Heart left ventricle (tissue), 16 donors: Measurements from ENCODE around the gene FBLN2. TPM values are rescaled to one million over a fixed set of nuclear protein-coding genes. Genes with fewer than 3 reads are reported as not detected.

Experiments used
- ATAC-seq, 4 donors: fragments of 200-7000 bp; cut with Tn5 transposase; one replicate each; pipeline ENCODE4 v1.9.1; 2020 to 2022; ENCODE audit warnings: moderate library complexity in 4 of 4, mild to moderate bottlenecking in 3 of 4, moderate number of reproducible peaks in 1 of 4
- DNase-seq, 5 donors: peaks; one replicate each; pipeline ENCODE4 v3.0.0-alpha.2; 2020
- H3K27ac ChIP-seq, 12 donors: fragments of 200-600 bp; sonication (generic) in 4 of 12; one replicate each; pipeline versions ENCODE4 v1.5.0 to v1.8.0; 2016 to 2022; ENCODE audit warnings: mild to moderate bottlenecking in 2 of 12
- H3K27me3 ChIP-seq, 9 donors: fragments of 200-600 bp; sonication (generic) in 2 of 9; one replicate each; pipeline versions ENCODE4 v1.5.1 to v1.8.0; 2016 to 2022; ENCODE audit warnings: mild to moderate bottlenecking in 3 of 9
- H3K36me3 ChIP-seq, 9 donors: fragments of 200-600 bp; sonication (generic) in 2 of 9; one replicate each; pipeline versions ENCODE4 v1.5.0 to v1.8.0; 2018 to 2022; ENCODE audit warnings: mild to moderate bottlenecking in 2 of 9
- H3K4me1 ChIP-seq, 12 donors: fragments of 200-600 bp; sonication (generic) in 4 of 12; one replicate each; pipeline versions ENCODE4 v1.5.0 to v1.8.0; 2016 to 2022; ENCODE audit warnings: mild to moderate bottlenecking in 3 of 12
- H3K4me3 ChIP-seq, 12 donors: fragments of 200-600 bp; sonication (generic) in 4 of 12; one replicate each; pipeline versions ENCODE4 v1.5.0 to v1.8.0; 2017 to 2022; ENCODE audit warnings: mild to moderate bottlenecking in 9 of 12, moderate library complexity in 4 of 12
- H3K9me3 ChIP-seq, 12 donors: fragments of 200-600 bp; sonication (generic) in 4 of 12; one replicate each; pipeline versions ENCODE4 v1.5.0 to v1.8.0; 2016 to 2022; ENCODE audit warnings: mild to moderate bottlenecking in 1 of 12
- CTCF ChIP-seq, 12 donors: fragments of 200-600 bp; sonication (generic) in 4 of 12; IDR thresholded peaks; one replicate each; pipeline versions ENCODE4 v1.5.0 to v1.8.0; 2018 to 2022; ENCODE audit warnings: antibody characterized with exemption in 12 of 12, mild to moderate bottlenecking in 5 of 12
- POLR2A ChIP-seq, 2 donors: fragments of 450-650 bp; IDR thresholded peaks; one replicate each; pipeline ENCODE4 v1.6.1; 2017; ENCODE audit warnings: antibody characterized with exemption in 2 of 2, mild to moderate bottlenecking in 2 of 2, moderate library complexity in 2 of 2
- WGBS, 4 donors: extraction: QIAGEN DNeasy Blood & Tissue Kit in 2 of 4; methylation state at CpG; one replicate each; pipeline versions ENCODE4 v1.1.5 to v1.1.7; 2013 to 2018; 5-methylcytosine and 5-hydroxymethylcytosine counted together
- intact Hi-C, 10 donors: fragments of 100-400 bp; cut with DNase I; formaldehyde crosslinking; loops; one replicate each; pipeline versions ENCODE4 v1.11.1 to v1.14.2; 2022
- polyA plus RNA-seq, 2 donors: library from polyadenylated mRNA; stranded (reverse); fragments of 200-250 nt; gene quantifications; one replicate each; pipeline ENCODE4 v1.2.3, GENCODE V29; 2013
- total RNA-seq, 9 donors: library from RNA; depleted of rRNA in 2 of 9; stranded (reverse); fragments of >200 nt in 2 of 9; fragmentation: NEBNext Ultra II Directional in 3 of 9; extraction: Animal tissue kit (Norgen Biotek cat#: 25700) in 3 of 9; gene quantifications; one replicate each; pipeline versions ENCODE4 v1.1.0 to v1.2.4, GENCODE V29; 2016 to 2023
- donor health status: ischemic (EF 13 %, LVEDD 7.1; RV severe dilation, severe dysfunction).
- donor health status: healthy with polysubstance abuse.
- donor health status: DM: no; HTN: yes; CAD: no.
- donor health status: DM: no; HTN: no; CAD: no.
- donor health status: ischemic (EF 25% LVEDD 6.9; RV normal size, moderate dysfunction).
- donor health status: ischemic (EF 25% LVEDD 5.7; RV mildly dilated, moderate dysfunction).
- donor health status: healthy.
- donor health status: DM: yes; HTN: yes; CAD: no.
- donor health status: ischemic (EF 35%, LVEDD 5.7; RV mildly dilated, moderate dysfunction).
- donor health status: nonischemic (EF 11% LVEDD 7.7; RV severe dilation, severe dysfunction).
- donor health status: DM: yes; HTN: yes; CAD: no.
- donor health status: PGD.
- donor health status: ischemic (EF 29% LVEDD 5.4; RV normal size, mild dysfunction).
- donor health status: nonischemic (EF 23%, LVEDD 6.1; RV moderate dilation, normal function).

Gene FBLN2
- total and polyA plus RNA-seq, 11 donors, result 16.5 to 118 (median 42.7) TPM

- Histone ChIP-seq H3K36me3 (no peaks in the 10 kb centered on the region), H3K4me1 (peaks cover 0 to 36% (median 8%) of the 10 kb centered on the region in 12 donors), H3K27ac (peak overlapping the region in 1 of 12 donors; percentile 37), H3K27me3 (peaks cover 0 to 8% (median 0%) of the 10 kb centered on the region in 9 donors), H3K4me3 (no peak overlapping the region), H3K9me3 (no peaks in the 10 kb centered on the region)
- intact Hi-C loops, result no loop called here
- DNase-seq (peak in 2 of 5 donors; percentile 4 to 18), ATAC-seq (peak in 3 of 4 donors; percentile 23 to 48 (median 34))
- WGBS, 4 donors, result 63 to 74% (median 67%) methylated on average over 10 of the region's 10 CpGs
- TF ChIP-seq CTCF (IDR thresholded peaks at IDR 0.05) (no peak), POLR2A (IDR thresholded peaks at IDR 0.05) (no peak)
Measured at GRCh38 chr3:13598926-13599886, 50.3 kb downstream of the FBLN2 start.

GRCh38 chr3:13599887-13600450 lies 51.0 kb downstream of the FBLN2 start:
- intact Hi-C loops, result no loop called here
- Histone ChIP-seq H3K36me3 (no peaks in the 10 kb centered on the region), H3K27me3 (peaks cover 0 to 8% (median 0%) of the 10 kb centered on the region in 9 donors), H3K9me3 (no peaks in the 10 kb centered on the region), H3K4me1 (peaks cover 0 to 28% (median 7%) of the 10 kb centered on the region in 12 donors), H3K27ac (no peak overlapping the region), H3K4me3 (no peak overlapping the region)
- ATAC-seq, result peak in 1 of 4 donors; percentile 25
- no peak for TF ChIP-seq CTCF (IDR thresholded peaks at IDR 0.05)
- TF ChIP-seq POLR2A (IDR thresholded peaks at IDR 0.05), result no peak
- WGBS, 4 donors, result 78 to 81% (median 79%) methylated on average over 10 to 11 of the region's 11 CpGs
- peak in 2 of 5 donors; percentile 16 to 27 for DNase-seq

GRCh38 chr3:13600950-13601691 lies 52.2 kb downstream of the FBLN2 start:
- Histone ChIP-seq H3K27ac (no peak overlapping the region), H3K9me3 (no peaks in the 10 kb centered on the region), H3K4me3 (no peak overlapping the region), H3K36me3 (peaks cover 0 to 6% (median 0%) of the 10 kb centered on the region in 9 donors), H3K27me3 (peaks cover 0 to 8% (median 0%) of the 10 kb centered on the region in 9 donors), H3K4me1 (peaks cover 0 to 16% (median 6%) of the 10 kb centered on the region in 12 donors)
- TF ChIP-seq POLR2A (IDR thresholded peaks at IDR 0.05) (no peak), CTCF (IDR thresholded peaks at IDR 0.05) (no peak)
- intact Hi-C loops, result no loop called here
- DNase-seq, result peak in 1 of 5 donors; percentile 24
- WGBS, 4 donors, result 55 to 58% (median 56%) methylated on average over 7 to 9 of the region's 9 CpGs
- peak in 3 of 4 donors; percentile 21 to 43 (median 28) for ATAC-seq
